Hepatocyte (in vitro differentiated cells): ENCODE measurements around the gene FNDC3B.

Source experiments
- CTCF ChIP-seq: fragments of 200-600 bp; sonication (generic); IDR thresholded peaks from 2 replicates; pipeline ENCODE4 v1.5.1; 2016; ENCODE audit warnings: antibody characterized with exemption, mild to moderate bottlenecking; ENCODE audit not compliant: poor library complexity
- EZH2 ChIP-seq: fragments of 200-600 bp; sonication (generic); IDR thresholded peaks from 2 replicates; pipeline ENCODE4 v1.6.1; 2016; ENCODE audit warnings: antibody characterized with exemption, mild to moderate bottlenecking, borderline replicate concordance

- TF ChIP-seq CTCF (no peak), EZH2 (no peak)
Measured at GRCh38 chr3:172044833-172045585, 5.6 kb downstream of the FNDC3B start.
